HG02678 (cell line): ENCODE measurements around the gene ITFG1.
"Not testable (repeated sequence)": the region's sequence is repeated elsewhere in the genome, so short reads cannot be mapped to it uniquely, and the experiment has no call there.

Source experiments
- ATAC-seq: cut with Tn5 transposase; IDR thresholded peaks from one replicate; pipeline ENCODE4 v1.9.1; 2021; ENCODE audit warnings: mild to moderate bottlenecking, moderate library complexity; ENCODE audit not compliant: unreplicated experiment

Gene ITFG1

GRCh38 chr16:47473792-47474191 lies 12.9 kb upstream of the ITFG1 start:
- no peak for ATAC-seq

- not testable (repeated sequence) for ATAC-seq
These were observed 12.1 kb upstream of the ITFG1 start for GRCh38 chr16:47473004-47473403.

GRCh38 chr16:47470810-47471209 lies 9.9 kb upstream of the ITFG1 start:
- ATAC-seq: no peak

GRCh38 chr16:47470211-47470610 lies 9.3 kb upstream of the ITFG1 start:
- no peak for ATAC-seq

GRCh38 chr16:47469227-47469626 lies 8.4 kb upstream of the ITFG1 start:
- no peak for ATAC-seq

- ATAC-seq: not testable (repeated sequence)
These were observed 7.3 kb upstream of the ITFG1 start for GRCh38 chr16:47468070-47468689.

- ATAC-seq: no peak
These were observed 6.6 kb upstream of the ITFG1 start for GRCh38 chr16:47467501-47467900.

GRCh38 chr16:47465919-47466630 lies 5.2 kb upstream of the ITFG1 start:
- no peak for ATAC-seq

GRCh38 chr16:47463771-47464624 lies 3.1 kb upstream of the ITFG1 start:
- no peak for ATAC-seq

GRCh38 chr16:47461598-47462266 lies 869 bp upstream of the ITFG1 start:
- no peak for ATAC-seq

GRCh38 chr16:47460359-47460710 lies 528 bp downstream of the ITFG1 start:
- no peak for ATAC-seq

- no peak for ATAC-seq
These were observed 1.3 kb downstream of the ITFG1 start for GRCh38 chr16:47459603-47460002.

GRCh38 chr16:47458331-47458730 lies 2.5 kb downstream of the ITFG1 start:
- ATAC-seq: no peak

GRCh38 chr16:47449788-47450187 lies 11.1 kb downstream of the ITFG1 start:
- ATAC-seq: no peak

- no peak for ATAC-seq
These were observed 11.9 kb downstream of the ITFG1 start for GRCh38 chr16:47448830-47449575.

- no peak for ATAC-seq
These were observed 14.4 kb downstream of the ITFG1 start for GRCh38 chr16:47446431-47446830.

GRCh38 chr16:47442884-47443283 lies 18.0 kb downstream of the ITFG1 start:
- not testable (repeated sequence) for ATAC-seq

- not testable (repeated sequence) for ATAC-seq
These were observed 20.8 kb downstream of the ITFG1 start for GRCh38 chr16:47440066-47440465.

- ATAC-seq: not testable (repeated sequence)
These were observed 26.6 kb downstream of the ITFG1 start for GRCh38 chr16:47434274-47434673.

- no peak for ATAC-seq
These were observed 28.9 kb downstream of the ITFG1 start for GRCh38 chr16:47431960-47432359.

GRCh38 chr16:47426806-47427205 lies 34.1 kb downstream of the ITFG1 start:
- no peak for ATAC-seq
